ENCODE data around the gene SNAP47.

SNAP47 gene

GRCh38 chr1:227726924-227727599, 8.2 kb upstream of the SNAP47 start:
- ATAC-seq (replicated peaks; ENCODE audit: extremely low read depth, poor library complexity, severe bottlenecking) = no peak
- peaks cover 11% of the 10 kb centered on the region for H3K9me3 Mint-ChIP-seq
- H3K4me1 Mint-ChIP-seq = peaks cover 27% of the 10 kb centered on the region
- no peak for DNase-seq (ENCODE audit: low spot score in 2 of 2)
- H3K4me3 Mint-ChIP-seq = peak overlapping the region; percentile 20
- no peak overlapping the region for H3K27ac Mint-ChIP-seq (ENCODE audit: low read depth)
- peaks cover 19% of the 10 kb centered on the region for H3K27me3 Mint-ChIP-seq
- peaks cover 4% of the 10 kb centered on the region for H3K36me3 Mint-ChIP-seq (ENCODE audit: insufficient read depth)

GRCh38 chr1:227728059-227728891, 7.0 kb upstream of the SNAP47 start:
- ATAC-seq (replicated peaks; ENCODE audit: extremely low read depth, poor library complexity, severe bottlenecking) = peak; percentile 26
- Mint-ChIP-seq H3K4me1 (peaks cover 33% of the 10 kb centered on the region), H3K27ac (ENCODE audit: low read depth) (peak overlapping the region; percentile 74), H3K4me3 (peak overlapping the region; percentile 79), H3K36me3 (ENCODE audit: insufficient read depth) (peaks cover 4% of the 10 kb centered on the region), H3K27me3 (peaks cover 13% of the 10 kb centered on the region), H3K9me3 (peaks cover 1% of the 10 kb centered on the region)
- DNase-seq (ENCODE audit: low spot score in 2 of 2) = no peak

GRCh38 chr1:227728892-227729143, 6.4 kb upstream of the SNAP47 start:
- peaks cover 38% of the 10 kb centered on the region for H3K4me1 Mint-ChIP-seq
- peaks cover 8% of the 10 kb centered on the region for H3K36me3 Mint-ChIP-seq (ENCODE audit: insufficient read depth)
- DNase-seq (ENCODE audit: low spot score in 2 of 2) (no peak), ATAC-seq (replicated peaks; ENCODE audit: extremely low read depth, poor library complexity, severe bottlenecking) (no peak)
- H3K4me3 Mint-ChIP-seq = peak overlapping the region; percentile 79
- peak overlapping the region; percentile 74 for H3K27ac Mint-ChIP-seq (ENCODE audit: low read depth)
- H3K9me3 Mint-ChIP-seq = no peaks in the 10 kb centered on the region
- peaks cover 8% of the 10 kb centered on the region for H3K27me3 Mint-ChIP-seq

- ATAC-seq (replicated peaks; ENCODE audit: extremely low read depth, poor library complexity, severe bottlenecking) (no peak), DNase-seq (ENCODE audit: low spot score in 2 of 2) (no peak)
- Mint-ChIP-seq H3K4me1 (peaks cover 43% of the 10 kb centered on the region), H3K9me3 (no peaks in the 10 kb centered on the region), H3K36me3 (ENCODE audit: insufficient read depth) (peaks cover 8% of the 10 kb centered on the region), H3K27ac (ENCODE audit: low read depth) (peak overlapping the region; percentile 60), H3K4me3 (peak overlapping the region; percentile 79), H3K27me3 (peaks cover 3% of the 10 kb centered on the region)
Observed at GRCh38 chr1:227729144-227729880, 5.9 kb upstream of the SNAP47 start.

GRCh38 chr1:227729881-227730629, 5.2 kb upstream of the SNAP47 start:
- H3K27ac Mint-ChIP-seq (ENCODE audit: low read depth) = peak overlapping the region; percentile 60
- ATAC-seq (replicated peaks; ENCODE audit: extremely low read depth, poor library complexity, severe bottlenecking) = no peak

GRCh38 chr1:227730630-227731151, 4.5 kb upstream of the SNAP47 start:
- Mint-ChIP-seq H3K36me3 (ENCODE audit: insufficient read depth) (peaks cover 16% of the 10 kb centered on the region), H3K9me3 (no peaks in the 10 kb centered on the region), H3K4me3 (peak overlapping the region; percentile 79), H3K27ac (ENCODE audit: low read depth) (no peak overlapping the region), H3K4me1 (peaks cover 49% of the 10 kb centered on the region), H3K27me3 (no peaks in the 10 kb centered on the region)
- ATAC-seq (replicated peaks; ENCODE audit: extremely low read depth, poor library complexity, severe bottlenecking) (no peak), DNase-seq (ENCODE audit: low spot score in 2 of 2) (no peak)

More at GRCh38 chr1:227729881-227730629, 5.2 kb upstream of the SNAP47 start:
- no peaks in the 10 kb centered on the region for H3K9me3 Mint-ChIP-seq
- peaks cover 47% of the 10 kb centered on the region for H3K4me1 Mint-ChIP-seq
- H3K27me3 Mint-ChIP-seq = no peaks in the 10 kb centered on the region
- no peak for DNase-seq (ENCODE audit: low spot score in 2 of 2)
- H3K36me3 Mint-ChIP-seq (ENCODE audit: insufficient read depth) = peaks cover 13% of the 10 kb centered on the region
- peak overlapping the region; percentile 79 for H3K4me3 Mint-ChIP-seq

- Mint-ChIP-seq H3K9me3 (no peaks in the 10 kb centered on the region), H3K4me1 (peaks cover 55% of the 10 kb centered on the region), H3K27ac (ENCODE audit: low read depth) (no peak overlapping the region), H3K27me3 (no peaks in the 10 kb centered on the region), H3K4me3 (no peak overlapping the region), H3K36me3 (ENCODE audit: insufficient read depth) (peaks cover 21% of the 10 kb centered on the region)
- DNase-seq (ENCODE audit: low spot score in 2 of 2) (no peak), ATAC-seq (replicated peaks; ENCODE audit: extremely low read depth, poor library complexity, severe bottlenecking) (no peak)
Observed at GRCh38 chr1:227731241-227731677, 4.0 kb upstream of the SNAP47 start.

GRCh38 chr1:227731696-227732585, 3.3 kb upstream of the SNAP47 start:
- Mint-ChIP-seq H3K4me3 (no peak overlapping the region), H3K27me3 (no peaks in the 10 kb centered on the region), H3K4me1 (peaks cover 60% of the 10 kb centered on the region), H3K27ac (ENCODE audit: low read depth) (no peak overlapping the region), H3K36me3 (ENCODE audit: insufficient read depth) (peaks cover 21% of the 10 kb centered on the region), H3K9me3 (no peaks in the 10 kb centered on the region)
- ATAC-seq (replicated peaks; ENCODE audit: extremely low read depth, poor library complexity, severe bottlenecking) (no peak), DNase-seq (ENCODE audit: low spot score in 2 of 2) (no peak)

- DNase-seq (ENCODE audit: low spot score in 2 of 2) = no peak
- no peaks in the 10 kb centered on the region for H3K9me3 Mint-ChIP-seq
- H3K4me3 Mint-ChIP-seq = peak overlapping the region; percentile 95
- peaks cover 21% of the 10 kb centered on the region for H3K36me3 Mint-ChIP-seq (ENCODE audit: insufficient read depth)
- peaks cover 67% of the 10 kb centered on the region for H3K4me1 Mint-ChIP-seq
- H3K27ac Mint-ChIP-seq (ENCODE audit: low read depth) = peak overlapping the region; percentile 44
- no peak for ATAC-seq (replicated peaks; ENCODE audit: extremely low read depth, poor library complexity, severe bottlenecking)
- no peaks in the 10 kb centered on the region for H3K27me3 Mint-ChIP-seq
Observed at GRCh38 chr1:227732586-227733308, 2.5 kb upstream of the SNAP47 start.

GRCh38 chr1:227733309-227733705, 1.9 kb upstream of the SNAP47 start:
- H3K27ac Mint-ChIP-seq (ENCODE audit: low read depth) = peak overlapping the region; percentile 44
- H3K27me3 Mint-ChIP-seq = no peaks in the 10 kb centered on the region
- peaks cover 21% of the 10 kb centered on the region for H3K36me3 Mint-ChIP-seq (ENCODE audit: insufficient read depth)
- no peak for DNase-seq (ENCODE audit: low spot score in 2 of 2)
- peaks cover 62% of the 10 kb centered on the region for H3K4me1 Mint-ChIP-seq
- peak overlapping the region; percentile 95 for H3K4me3 Mint-ChIP-seq
- H3K9me3 Mint-ChIP-seq = no peaks in the 10 kb centered on the region
- no peak for ATAC-seq (replicated peaks; ENCODE audit: extremely low read depth, poor library complexity, severe bottlenecking)

Measured in central memory CD8-positive, alpha-beta T cell (primary cell).